Nephron (organoid): ENCODE data around the gene TOX3.

Experiments used
- H3K27ac Mint-ChIP-seq, 3 experiments: 2 replicates each; pipeline ENCODE4 v1.8.0; 2020; ENCODE audit warnings: mixed read lengths in 3 of 3, mild to moderate bottlenecking in 2 of 3, moderate library complexity in 1 of 3
- H3K27me3 Mint-ChIP-seq: 2 replicates; pipeline ENCODE4 v1.8.0; 2021; ENCODE audit warnings: low read depth, mild to moderate bottlenecking, moderate library complexity, mixed read lengths
- H3K36me3 Mint-ChIP-seq: 2 replicates; pipeline ENCODE4 v1.8.0; 2020; ENCODE audit warnings: low read depth, mixed read lengths
- H3K4me1 Mint-ChIP-seq: 2 replicates; pipeline ENCODE4 v1.8.0; 2020; ENCODE audit warnings: mixed read lengths
- H3K4me3 Mint-ChIP-seq, 3 experiments: 2 replicates each; pipeline ENCODE4 v1.8.0; 2020; ENCODE audit warnings: mild to moderate bottlenecking in 3 of 3, mixed read lengths in 3 of 3, moderate library complexity in 2 of 3
- H3K9me3 Mint-ChIP-seq: 2 replicates; pipeline ENCODE4 v1.8.0; 2020; ENCODE audit warnings: mixed read lengths
- TF ChIP-seq, protein P1 (sequence below), 3 experiments: fragments of 200-600 bp; sonication (generic); IDR thresholded peaks; one replicate each; pipeline ENCODE4 v1.5.0; 2021; ENCODE audit warnings: antibody characterized with exemption in 3 of 3; ENCODE audit not compliant: unreplicated experiment in 3 of 3

The TOX3 gene

DNA sequence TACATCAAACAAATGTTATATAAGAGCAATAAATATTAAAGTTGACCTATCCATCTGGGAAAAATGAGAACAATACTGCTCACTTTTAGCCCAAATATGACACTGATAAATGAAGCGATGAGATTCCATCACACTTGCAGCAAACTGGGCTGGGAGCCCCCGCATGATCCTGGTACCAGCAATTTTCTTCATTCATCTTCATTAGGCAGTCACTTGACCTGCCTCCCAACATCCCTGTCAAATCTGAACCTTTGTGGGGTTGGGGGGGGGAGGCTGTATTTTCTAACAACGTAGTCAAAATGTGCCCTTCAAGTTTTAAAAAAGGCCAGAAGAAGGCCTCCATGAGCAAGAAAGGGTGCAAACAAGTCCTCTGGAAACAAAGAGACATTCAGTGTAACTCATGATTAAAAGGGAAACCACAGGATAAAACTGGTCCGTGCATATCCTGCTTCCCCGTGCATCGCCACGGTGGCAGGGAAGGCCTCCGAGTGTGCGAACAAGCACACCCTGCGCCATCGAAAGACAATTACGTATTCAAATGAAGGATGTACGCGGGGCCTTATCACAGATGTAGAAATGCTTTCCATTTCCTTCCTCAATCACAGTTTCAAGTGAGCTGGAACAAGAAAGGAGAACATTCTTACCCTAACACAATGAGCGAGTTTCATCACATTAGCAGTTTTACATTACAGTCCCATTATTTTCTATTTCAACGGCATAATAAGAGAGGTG is 48.4 kb downstream of the TOX3 start:
- Mint-ChIP-seq H3K27ac (peak overlapping the region; percentile 30 to 49 (median 31)), H3K4me1 (peaks cover 57% of the 10 kb centered on the region), H3K36me3 (no peaks in the 10 kb centered on the region), H3K27me3 (peaks cover 18% of the 10 kb centered on the region), H3K4me3 (peak overlapping the region in 1 of 3 experiments; percentile 24), H3K9me3 (no peaks in the 10 kb centered on the region)
- TF ChIP-seq, protein P1, sequence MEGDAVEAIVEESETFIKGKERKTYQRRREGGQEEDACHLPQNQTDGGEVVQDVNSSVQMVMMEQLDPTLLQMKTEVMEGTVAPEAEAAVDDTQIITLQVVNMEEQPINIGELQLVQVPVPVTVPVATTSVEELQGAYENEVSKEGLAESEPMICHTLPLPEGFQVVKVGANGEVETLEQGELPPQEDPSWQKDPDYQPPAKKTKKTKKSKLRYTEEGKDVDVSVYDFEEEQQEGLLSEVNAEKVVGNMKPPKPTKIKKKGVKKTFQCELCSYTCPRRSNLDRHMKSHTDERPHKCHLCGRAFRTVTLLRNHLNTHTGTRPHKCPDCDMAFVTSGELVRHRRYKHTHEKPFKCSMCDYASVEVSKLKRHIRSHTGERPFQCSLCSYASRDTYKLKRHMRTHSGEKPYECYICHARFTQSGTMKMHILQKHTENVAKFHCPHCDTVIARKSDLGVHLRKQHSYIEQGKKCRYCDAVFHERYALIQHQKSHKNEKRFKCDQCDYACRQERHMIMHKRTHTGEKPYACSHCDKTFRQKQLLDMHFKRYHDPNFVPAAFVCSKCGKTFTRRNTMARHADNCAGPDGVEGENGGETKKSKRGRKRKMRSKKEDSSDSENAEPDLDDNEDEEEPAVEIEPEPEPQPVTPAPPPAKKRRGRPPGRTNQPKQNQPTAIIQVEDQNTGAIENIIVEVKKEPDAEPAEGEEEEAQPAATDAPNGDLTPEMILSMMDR (IDR thresholded peaks at IDR 0.05; ENCODE audit: unreplicated experiment in 3 of 3): no peak

DNA sequence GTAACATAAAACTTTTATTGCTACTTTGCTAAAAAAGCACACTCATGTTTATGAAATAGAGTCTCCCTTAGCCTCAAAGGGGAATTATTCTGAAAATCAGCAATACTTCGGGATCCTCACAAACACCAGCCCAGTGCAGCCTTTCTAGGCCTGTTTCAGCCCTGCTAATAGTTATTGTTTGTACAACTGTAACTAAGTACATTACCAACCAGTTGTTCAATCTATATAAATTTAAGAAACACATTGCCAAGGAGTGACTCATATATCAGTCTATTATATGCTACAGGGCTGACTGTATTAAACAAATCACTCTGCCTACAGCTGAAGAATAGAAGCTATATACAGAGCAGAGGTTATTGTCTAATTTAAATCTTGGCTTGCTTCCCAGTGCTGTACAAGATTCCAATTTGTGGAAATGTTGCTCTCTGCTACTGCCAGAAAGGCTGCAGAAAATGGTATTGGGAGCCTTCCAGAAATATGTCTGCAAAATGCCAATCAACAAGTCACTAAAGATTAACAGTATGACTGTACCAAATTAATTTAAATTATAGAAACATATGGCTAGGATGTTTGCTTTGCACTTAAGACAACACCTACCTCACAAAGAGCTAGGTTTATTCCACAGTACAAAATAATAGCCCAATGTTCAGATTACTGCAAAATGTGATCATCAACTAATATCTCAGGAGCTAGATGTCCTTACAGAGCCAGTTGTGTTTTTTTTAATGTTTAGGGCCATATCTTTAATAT is 49.7 kb downstream of the TOX3 start:
- H3K27me3 Mint-ChIP-seq: peaks cover 18% of the 10 kb centered on the region
- peak overlapping the region in 2 of 3 experiments; percentile 36 to 54 for H3K4me3 Mint-ChIP-seq
- peaks cover 58% of the 10 kb centered on the region for H3K4me1 Mint-ChIP-seq
- TF ChIP-seq, protein P1 (IDR thresholded peaks at IDR 0.05; ENCODE audit: unreplicated experiment in 3 of 3): no peak
- H3K36me3 Mint-ChIP-seq: no peaks in the 10 kb centered on the region
- H3K9me3 Mint-ChIP-seq: no peaks in the 10 kb centered on the region
- H3K27ac Mint-ChIP-seq: peak overlapping the region; percentile 69 to 86 (median 77)

DNA sequence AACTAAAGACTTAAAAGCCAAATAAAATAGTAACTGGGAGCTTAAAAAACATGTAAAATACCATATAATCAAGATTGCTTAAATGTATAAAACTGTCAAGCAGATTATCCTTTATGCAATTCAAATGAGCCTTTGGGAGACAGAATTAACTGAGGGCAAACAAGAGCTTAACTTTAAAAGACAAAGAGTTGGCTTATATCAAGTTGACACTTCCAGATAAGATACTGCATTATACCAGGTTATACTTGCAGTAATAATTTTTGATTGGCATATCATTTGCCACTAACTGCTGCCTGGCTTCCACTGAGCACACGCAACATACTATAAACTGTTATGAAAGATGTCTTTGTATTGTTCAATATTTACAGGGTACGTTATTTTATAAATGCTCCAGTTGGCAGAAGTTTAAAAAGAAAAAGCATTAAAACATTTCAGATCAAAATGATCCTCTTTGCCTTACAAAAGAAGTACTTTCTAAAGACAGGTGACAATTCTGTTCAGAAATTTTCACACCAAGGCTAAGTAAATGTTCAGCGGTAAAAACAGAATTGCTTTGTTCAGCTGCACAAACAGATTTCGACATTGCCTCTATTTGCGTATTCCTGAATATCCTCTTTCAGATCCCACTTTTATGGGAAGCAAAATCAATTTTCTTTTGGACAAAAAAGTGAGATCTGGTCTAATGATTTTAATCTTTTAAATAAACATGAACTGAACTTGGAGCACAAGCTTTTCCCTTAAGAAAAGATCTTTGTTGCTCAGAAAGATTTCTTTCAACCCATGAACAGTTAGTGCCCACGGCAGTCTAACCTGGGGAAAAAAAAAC is 50.7 kb downstream of the TOX3 start:
- no peak overlapping the region for H3K4me3 Mint-ChIP-seq
- peak overlapping the region in 2 of 3 experiments; percentile 52 to 77 for H3K27ac Mint-ChIP-seq
- H3K4me1 Mint-ChIP-seq: peaks cover 58% of the 10 kb centered on the region
- no peaks in the 10 kb centered on the region for H3K36me3 Mint-ChIP-seq
- H3K9me3 Mint-ChIP-seq: no peaks in the 10 kb centered on the region
- TF ChIP-seq, protein P1 (IDR thresholded peaks at IDR 0.05; ENCODE audit: unreplicated experiment in 3 of 3): no peak
- peaks cover 18% of the 10 kb centered on the region for H3K27me3 Mint-ChIP-seq

DNA sequence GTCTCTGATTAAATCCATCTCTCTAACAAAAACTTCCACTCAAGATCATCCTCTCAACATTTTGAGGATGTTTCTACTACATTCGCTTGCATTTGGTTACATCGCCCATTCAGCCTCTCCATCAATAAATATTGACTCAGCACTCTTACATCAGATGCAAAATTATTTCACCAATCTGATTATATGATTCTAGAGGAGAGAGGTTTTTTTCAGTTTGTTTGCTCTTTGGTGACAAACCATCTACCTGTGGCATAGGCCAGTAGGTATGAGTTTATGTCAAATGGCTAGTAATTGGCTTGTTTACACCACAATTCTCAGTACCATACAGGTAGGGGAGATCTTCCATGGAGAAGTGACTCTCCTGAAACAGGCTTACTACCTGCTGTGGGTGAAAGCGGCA is 52.3 kb downstream of the TOX3 start:
- H3K27me3 Mint-ChIP-seq: peaks cover 12% of the 10 kb centered on the region
- no peaks in the 10 kb centered on the region for H3K9me3 Mint-ChIP-seq
- TF ChIP-seq, protein P1 (IDR thresholded peaks at IDR 0.05; ENCODE audit: unreplicated experiment in 3 of 3): no peak
- H3K4me3 Mint-ChIP-seq: no peak overlapping the region
- H3K4me1 Mint-ChIP-seq: peaks cover 56% of the 10 kb centered on the region
- H3K27ac Mint-ChIP-seq: peak overlapping the region in 1 of 3 experiments; percentile 20
- H3K36me3 Mint-ChIP-seq: no peaks in the 10 kb centered on the region

DNA sequence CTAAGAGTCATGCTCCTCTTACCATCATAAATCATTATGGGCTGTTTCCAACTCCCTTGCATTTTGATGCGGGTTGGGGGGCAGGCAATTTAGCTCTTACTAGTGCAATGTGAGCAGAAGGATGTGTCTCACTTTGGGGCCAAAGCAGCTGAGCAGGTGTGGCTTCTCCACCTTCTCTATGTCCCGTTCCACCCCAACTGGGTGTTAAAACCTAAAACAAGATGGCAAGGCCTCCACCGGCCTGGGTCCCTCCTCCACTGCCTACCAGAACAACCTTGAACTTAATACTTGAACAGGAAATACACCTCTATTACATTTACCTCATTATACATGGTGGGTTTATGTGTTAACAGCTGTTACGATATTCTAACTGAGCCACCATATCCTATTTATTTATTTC is 52.8 kb downstream of the TOX3 start:
- TF ChIP-seq, protein P1 (IDR thresholded peaks at IDR 0.05; ENCODE audit: unreplicated experiment in 3 of 3): no peak
- Mint-ChIP-seq H3K9me3 (no peaks in the 10 kb centered on the region), H3K4me1 (peaks cover 51% of the 10 kb centered on the region), H3K27me3 (peaks cover 8% of the 10 kb centered on the region), H3K36me3 (no peaks in the 10 kb centered on the region), H3K27ac (peak overlapping the region in 1 of 3 experiments; percentile 20), H3K4me3 (no peak overlapping the region)
